Measurements from ENCODE around the gene FOLR1. TPM values are rescaled to one million over a fixed set of nuclear protein-coding genes. Genes with fewer than 3 reads are reported as not detected.

The FOLR1 gene
- total and polyA plus RNA-seq, 10 of the 15 experiments (the other 5 are each of a cell fraction or from before 2014, with no cell fraction given): not detected

DNA sequence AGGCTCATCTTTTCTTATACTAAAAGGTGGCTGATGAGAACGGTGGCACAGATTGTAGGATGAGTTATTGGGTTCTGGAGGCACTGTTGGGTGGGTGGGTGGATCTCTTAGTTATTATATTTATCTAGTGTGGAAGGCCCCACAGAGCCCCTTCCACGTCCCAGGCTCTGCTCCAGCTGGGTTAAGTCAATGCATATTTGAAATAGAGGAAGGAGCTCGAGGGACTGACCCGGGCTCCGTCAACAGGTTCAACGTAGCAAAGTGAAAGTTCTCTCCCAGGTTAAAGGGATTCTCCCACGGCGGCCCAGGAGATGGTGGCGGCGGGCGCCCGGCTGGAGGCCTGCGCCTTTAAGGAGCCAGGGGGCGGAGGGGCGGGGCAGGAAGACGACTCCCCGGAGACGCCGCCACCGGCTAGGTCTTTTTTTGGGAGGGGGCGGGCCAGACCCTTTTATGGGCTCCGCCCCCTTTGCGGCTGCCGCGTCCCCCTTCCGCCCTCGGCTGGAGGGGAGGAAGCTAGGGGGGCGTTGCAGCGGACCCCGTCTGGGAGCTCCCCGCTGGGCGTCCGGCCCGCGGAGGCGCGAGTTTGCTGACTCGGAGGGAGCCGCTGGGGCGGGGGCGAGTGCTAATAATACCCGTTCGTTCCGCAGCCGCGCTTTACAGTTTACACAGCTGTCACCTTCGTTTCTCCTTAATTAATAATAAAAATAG lies 31.1 kb downstream of the FOLR1 start (continued):
- TF ChIP-seq, protein P1, sequence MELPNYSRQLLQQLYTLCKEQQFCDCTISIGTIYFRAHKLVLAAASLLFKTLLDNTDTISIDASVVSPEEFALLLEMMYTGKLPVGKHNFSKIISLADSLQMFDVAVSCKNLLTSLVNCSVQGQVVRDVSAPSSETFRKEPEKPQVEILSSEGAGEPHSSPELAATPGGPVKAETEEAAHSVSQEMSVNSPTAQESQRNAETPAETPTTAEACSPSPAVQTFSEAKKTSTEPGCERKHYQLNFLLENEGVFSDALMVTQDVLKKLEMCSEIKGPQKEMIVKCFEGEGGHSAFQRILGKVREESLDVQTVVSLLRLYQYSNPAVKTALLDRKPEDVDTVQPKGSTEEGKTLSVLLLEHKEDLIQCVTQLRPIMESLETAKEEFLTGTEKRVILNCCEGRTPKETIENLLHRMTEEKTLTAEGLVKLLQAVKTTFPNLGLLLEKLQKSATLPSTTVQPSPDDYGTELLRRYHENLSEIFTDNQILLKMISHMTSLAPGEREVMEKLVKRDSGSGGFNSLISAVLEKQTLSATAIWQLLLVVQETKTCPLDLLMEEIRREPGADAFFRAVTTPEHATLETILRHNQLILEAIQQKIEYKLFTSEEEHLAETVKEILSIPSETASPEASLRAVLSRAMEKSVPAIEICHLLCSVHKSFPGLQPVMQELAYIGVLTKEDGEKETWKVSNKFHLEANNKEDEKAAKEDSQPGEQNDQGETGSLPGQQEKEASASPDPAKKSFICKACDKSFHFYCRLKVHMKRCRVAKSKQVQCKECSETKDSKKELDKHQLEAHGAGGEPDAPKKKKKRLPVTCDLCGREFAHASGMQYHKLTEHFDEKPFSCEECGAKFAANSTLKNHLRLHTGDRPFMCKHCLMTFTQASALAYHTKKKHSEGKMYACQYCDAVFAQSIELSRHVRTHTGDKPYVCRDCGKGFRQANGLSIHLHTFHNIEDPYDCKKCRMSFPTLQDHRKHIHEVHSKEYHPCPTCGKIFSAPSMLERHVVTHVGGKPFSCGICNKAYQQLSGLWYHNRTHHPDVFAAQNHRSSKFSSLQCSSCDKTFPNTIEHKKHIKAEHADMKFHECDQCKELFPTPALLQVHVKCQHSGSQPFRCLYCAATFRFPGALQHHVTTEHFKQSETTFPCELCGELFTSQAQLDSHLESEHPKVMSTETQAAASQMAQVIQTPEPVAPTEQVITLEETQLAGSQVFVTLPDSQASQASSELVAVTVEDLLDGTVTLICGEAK (IDR thresholded peaks at IDR 0.05; ENCODE audit: borderline replicate concordance): peak; percentile 53; the same call in 1 of the 2 replicates
- TF ChIP-seq FOS (IDR thresholded peaks at IDR 0.05; ENCODE audit: borderline replicate concordance, extremely low read depth, insufficient read length) (no peak), PML (IDR thresholded peaks at IDR 0.05; ENCODE audit: low read length) (peak; percentile 46; the same call in 1 of the 2 replicates), MEF2B (IDR thresholded peaks at IDR 0.05; ENCODE audit: partially characterized antibody, poor library complexity, severe bottlenecking) (peak; percentile 92), ZNF622 (IDR thresholded peaks at IDR 0.05) (no peak), CREB1 (IDR thresholded peaks at IDR 0.05; ENCODE audit: low read depth) (peak; percentile 10), CEBPB (IDR thresholded peaks at IDR 0.05; ENCODE audit: borderline replicate concordance in 1 of 2, low read depth in 2 of 2, low read length in 2 of 2) (no peak), STAT3 (IDR thresholded peaks at IDR 0.05; ENCODE audit: low read depth, low read length) (no peak), ZNF207 (IDR thresholded peaks at IDR 0.05; ENCODE audit: borderline replicate concordance) (peak; percentile 57; the same call in 1 of the 2 replicates), ZNF384 (IDR thresholded peaks at IDR 0.05; ENCODE audit: borderline replicate concordance, low read depth, low read length) (peak; percentile 47; the same call in 1 of the 2 replicates), BRCA1 (IDR thresholded peaks at IDR 0.05; ENCODE audit: low read depth, low read length) (no peak), EED (IDR thresholded peaks at IDR 0.05; ENCODE audit: low read depth) (no peak; the same call in 1 of the 2 replicates), KAT2A (conservative IDR thresholded peaks at IDR 0.05; ENCODE audit: control insufficient read depth, low read depth, low read length) (no peak), MXI1 (IDR thresholded peaks at IDR 0.05; ENCODE audit: low read depth, low read length) (peak; percentile 66; the same call in 1 of the 2 replicates), FOXK2 (IDR thresholded peaks at IDR 0.05) (no peak), CBX3 (IDR thresholded peaks at IDR 0.05; ENCODE audit: borderline replicate concordance, low read depth) (no peak), KDM1A (IDR thresholded peaks at IDR 0.05; ENCODE audit: borderline replicate concordance) (no peak), KLF5 (IDR thresholded peaks at IDR 0.05; ENCODE audit: partially characterized antibody) (no peak), SUZ12 (IDR thresholded peaks at IDR 0.05; ENCODE audit: unreplicated experiment) (no peak), CUX1 (IDR thresholded peaks at IDR 0.05; ENCODE audit: insufficient replicate concordance, low read depth, low read length) (no peak)
- TF ChIP-seq, protein P2, sequence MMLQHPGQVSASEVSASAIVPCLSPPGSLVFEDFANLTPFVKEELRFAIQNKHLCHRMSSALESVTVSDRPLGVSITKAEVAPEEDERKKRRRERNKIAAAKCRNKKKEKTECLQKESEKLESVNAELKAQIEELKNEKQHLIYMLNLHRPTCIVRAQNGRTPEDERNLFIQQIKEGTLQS (IDR thresholded peaks at IDR 0.05; ENCODE audit: borderline replicate concordance, extremely low read depth, low read depth, low read length): no peak
